Cardiac muscle cell (in vitro differentiated cells and primary cell): ENCODE results near the gene ADAMTS4. TPM values are rescaled to one million over a fixed set of nuclear protein-coding genes. Genes with fewer than 3 reads are reported as not detected.

Experiments used
- DNase-seq, 2 donors: peaks; one replicate each; pipeline versions ENCODE4 v3.0.0 to v3.0.0-alpha.2; 2010 to 2017; ENCODE audit warnings: low read depth in 1 of 2, low spot score in 1 of 2
- H3K27ac ChIP-seq: fragments of 200-600 bp; sonication (generic); 2 replicates; pipeline ENCODE4 v1.5.1; 2016
- H3K27me3 ChIP-seq: fragments of 200-600 bp; sonication (generic); 2 replicates; pipeline ENCODE4 v1.6.0; 2016; ENCODE audit warnings: control low read depth
- H3K36me3 ChIP-seq: fragments of 200-600 bp; sonication (generic); 2 replicates; pipeline ENCODE4 v1.5.1; 2016; ENCODE audit warnings: control low read depth
- H3K4me1 ChIP-seq: fragments of 200-600 bp; sonication (generic); 2 replicates; pipeline ENCODE4 v1.8.1; 2017; ENCODE audit warnings: low read depth, mild to moderate bottlenecking, mixed run types
- H3K4me3 ChIP-seq: fragments of 200-600 bp; sonication (generic); 2 replicates; pipeline ENCODE4 v1.5.1; 2016; ENCODE audit warnings: mild to moderate bottlenecking
- H3K9me3 ChIP-seq: fragments of 200-600 bp; sonication (generic); 2 replicates; pipeline ENCODE4 v1.5.1; 2017; ENCODE audit warnings: low read depth, mild to moderate bottlenecking, control low read depth
- polyA plus RNA-seq: library from polyadenylated mRNA; unstranded; fragments of >200 nt; fragmentation: Nextera tagmentation; extraction: Ambion mirVana; gene quantifications from 2 replicates; pipeline ENCODE4 v1.2.1, GENCODE V29; 2016
- total RNA-seq: library from RNA; depleted of rRNA; stranded (reverse); fragments of >200 nt; gene quantifications from 2 replicates; pipeline ENCODE4 v1.2.3, GENCODE V29; 2016
- TF ChIP-seq, protein P1 (sequence below): IDR thresholded peaks from 2 replicates; pipeline ENCODE4 v1.5.1; 2012; ENCODE audit warnings: low read depth, mild to moderate bottlenecking, low read length

Gene ADAMTS4
- total and polyA plus RNA-seq, 2 experiments from 2014 or later, result 1.9 to 4.0 TPM

DNA sequence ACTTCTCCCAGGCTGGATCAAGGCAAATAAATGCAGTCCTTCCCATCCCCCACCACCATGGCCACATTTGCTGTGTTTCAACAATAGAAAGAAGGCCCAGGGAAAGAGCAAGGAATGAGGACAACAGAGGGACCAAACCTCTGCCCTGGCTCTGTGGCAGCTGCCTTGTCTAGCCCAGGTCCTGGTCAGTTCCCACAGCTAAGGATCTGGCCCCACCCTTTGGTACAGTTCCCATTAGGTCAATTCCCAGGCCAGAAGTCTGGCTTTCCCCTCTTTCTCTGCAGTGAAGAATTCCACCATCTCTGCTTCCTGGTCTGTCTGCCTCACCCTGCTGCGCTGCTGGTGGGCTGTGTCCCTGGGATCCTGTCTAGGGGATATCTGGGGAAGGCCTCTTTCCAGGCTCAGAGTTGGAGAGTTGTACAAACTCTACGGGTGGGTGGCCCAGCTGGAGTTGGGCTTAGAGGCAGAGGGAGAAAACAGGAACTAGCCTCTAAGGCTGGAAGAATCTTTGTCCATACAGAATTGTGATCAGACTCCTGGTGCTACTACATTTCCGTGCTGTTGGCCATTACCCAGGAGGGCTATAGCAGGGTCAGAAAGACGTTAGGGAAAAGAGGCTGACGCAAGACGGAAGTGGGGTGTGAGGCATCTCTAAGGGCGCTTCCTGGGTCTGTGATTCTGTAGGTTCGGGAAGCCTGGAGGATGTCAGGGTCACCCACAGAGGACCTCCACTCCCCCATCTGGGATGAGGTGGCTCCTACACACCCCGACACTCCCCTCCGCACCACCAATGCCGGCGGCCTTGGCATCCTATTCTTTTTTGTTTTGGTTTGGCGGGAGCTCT lies 2.4 kb upstream of the ADAMTS4 start:
- peaks cover 19% of the 10 kb centered on the region for H3K4me1 ChIP-seq
- peaks cover 8% of the 10 kb centered on the region for H3K36me3 ChIP-seq
- DNase-seq, result peak in 1 of 2 donors; percentile 94
- TF ChIP-seq, protein P1, sequence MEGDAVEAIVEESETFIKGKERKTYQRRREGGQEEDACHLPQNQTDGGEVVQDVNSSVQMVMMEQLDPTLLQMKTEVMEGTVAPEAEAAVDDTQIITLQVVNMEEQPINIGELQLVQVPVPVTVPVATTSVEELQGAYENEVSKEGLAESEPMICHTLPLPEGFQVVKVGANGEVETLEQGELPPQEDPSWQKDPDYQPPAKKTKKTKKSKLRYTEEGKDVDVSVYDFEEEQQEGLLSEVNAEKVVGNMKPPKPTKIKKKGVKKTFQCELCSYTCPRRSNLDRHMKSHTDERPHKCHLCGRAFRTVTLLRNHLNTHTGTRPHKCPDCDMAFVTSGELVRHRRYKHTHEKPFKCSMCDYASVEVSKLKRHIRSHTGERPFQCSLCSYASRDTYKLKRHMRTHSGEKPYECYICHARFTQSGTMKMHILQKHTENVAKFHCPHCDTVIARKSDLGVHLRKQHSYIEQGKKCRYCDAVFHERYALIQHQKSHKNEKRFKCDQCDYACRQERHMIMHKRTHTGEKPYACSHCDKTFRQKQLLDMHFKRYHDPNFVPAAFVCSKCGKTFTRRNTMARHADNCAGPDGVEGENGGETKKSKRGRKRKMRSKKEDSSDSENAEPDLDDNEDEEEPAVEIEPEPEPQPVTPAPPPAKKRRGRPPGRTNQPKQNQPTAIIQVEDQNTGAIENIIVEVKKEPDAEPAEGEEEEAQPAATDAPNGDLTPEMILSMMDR, result no peak
- no peaks in the 10 kb centered on the region for H3K9me3 ChIP-seq
- H3K27ac ChIP-seq, result peak overlapping the region; percentile 92
- H3K4me3 ChIP-seq, result no peak overlapping the region
- no peaks in the 10 kb centered on the region for H3K27me3 ChIP-seq

DNA sequence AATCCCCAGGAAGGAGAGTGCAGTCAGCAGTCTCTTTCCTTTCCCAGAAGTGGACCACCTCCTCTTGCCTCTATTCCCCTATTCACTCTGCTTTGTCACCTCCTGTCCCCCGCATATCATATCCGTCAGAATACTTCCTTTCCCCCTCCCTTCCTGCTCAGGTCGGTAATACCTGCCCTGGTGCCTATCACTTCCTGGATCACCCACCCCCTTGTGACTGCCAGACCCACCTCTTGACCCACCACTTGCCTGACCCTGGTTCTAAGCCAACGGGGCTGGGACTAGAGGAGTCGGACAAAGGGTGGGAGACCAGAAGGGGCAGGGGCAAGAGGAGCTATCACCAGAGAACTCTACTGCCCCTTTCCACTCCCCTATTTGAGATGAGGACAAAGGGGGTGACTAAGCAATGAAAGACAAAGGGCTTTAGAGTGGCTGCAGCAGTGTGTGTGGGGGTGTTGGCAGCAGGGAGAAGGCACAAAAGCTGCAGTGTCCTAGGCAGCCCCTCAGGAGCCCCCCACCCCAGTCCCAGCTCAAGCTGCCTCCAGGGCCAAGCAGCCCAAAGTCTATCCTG lies 1.7 kb upstream of the ADAMTS4 start:
- TF ChIP-seq, protein P1, result no peak
- Histone ChIP-seq H3K27ac (no peak overlapping the region), H3K27me3 (no peaks in the 10 kb centered on the region), H3K9me3 (no peaks in the 10 kb centered on the region), H3K4me1 (peaks cover 19% of the 10 kb centered on the region), H3K4me3 (no peak overlapping the region), H3K36me3 (peaks cover 7% of the 10 kb centered on the region)
- DNase-seq, result peak in 1 of 2 donors; percentile 31

DNA sequence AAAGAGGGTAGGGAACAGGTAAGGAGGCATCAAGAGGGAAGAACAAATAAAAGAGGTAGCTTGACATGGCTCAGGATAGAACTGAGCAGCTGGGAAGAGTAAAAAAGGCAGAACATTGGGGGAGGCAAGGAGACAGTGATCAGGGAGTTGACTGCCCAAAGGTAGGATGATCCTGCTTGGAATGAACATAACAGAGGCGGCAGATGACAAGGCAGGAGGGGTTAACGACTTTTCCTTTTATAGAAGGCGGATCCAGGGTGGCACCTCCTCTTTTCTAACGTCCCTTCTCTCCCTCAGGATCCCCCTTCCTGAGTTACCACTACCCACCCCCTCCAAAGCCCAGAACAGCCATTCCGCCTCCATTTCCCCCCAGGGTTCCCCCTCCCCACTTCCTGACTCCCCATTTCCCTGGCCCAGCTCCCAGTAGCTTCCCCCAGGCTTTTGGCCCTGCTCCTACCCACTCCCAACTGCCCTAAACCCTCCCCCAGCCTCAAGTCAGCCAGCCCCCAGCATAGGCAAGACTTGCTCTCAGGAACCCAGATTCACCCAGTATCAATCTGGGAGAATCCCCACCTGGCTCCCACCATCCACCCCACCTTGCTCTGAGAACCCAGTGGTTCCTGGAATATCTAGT lies 769 bp upstream of the ADAMTS4 start:
- H3K9me3 ChIP-seq, result no peaks in the 10 kb centered on the region
- H3K27ac ChIP-seq, result no peak overlapping the region
- no peak overlapping the region for H3K4me3 ChIP-seq
- TF ChIP-seq, protein P1, result no peak
- peak in 1 of 2 donors; percentile 43 for DNase-seq
- peaks cover 19% of the 10 kb centered on the region for H3K4me1 ChIP-seq
- no peaks in the 10 kb centered on the region for H3K27me3 ChIP-seq
- peaks cover 6% of the 10 kb centered on the region for H3K36me3 ChIP-seq

DNA sequence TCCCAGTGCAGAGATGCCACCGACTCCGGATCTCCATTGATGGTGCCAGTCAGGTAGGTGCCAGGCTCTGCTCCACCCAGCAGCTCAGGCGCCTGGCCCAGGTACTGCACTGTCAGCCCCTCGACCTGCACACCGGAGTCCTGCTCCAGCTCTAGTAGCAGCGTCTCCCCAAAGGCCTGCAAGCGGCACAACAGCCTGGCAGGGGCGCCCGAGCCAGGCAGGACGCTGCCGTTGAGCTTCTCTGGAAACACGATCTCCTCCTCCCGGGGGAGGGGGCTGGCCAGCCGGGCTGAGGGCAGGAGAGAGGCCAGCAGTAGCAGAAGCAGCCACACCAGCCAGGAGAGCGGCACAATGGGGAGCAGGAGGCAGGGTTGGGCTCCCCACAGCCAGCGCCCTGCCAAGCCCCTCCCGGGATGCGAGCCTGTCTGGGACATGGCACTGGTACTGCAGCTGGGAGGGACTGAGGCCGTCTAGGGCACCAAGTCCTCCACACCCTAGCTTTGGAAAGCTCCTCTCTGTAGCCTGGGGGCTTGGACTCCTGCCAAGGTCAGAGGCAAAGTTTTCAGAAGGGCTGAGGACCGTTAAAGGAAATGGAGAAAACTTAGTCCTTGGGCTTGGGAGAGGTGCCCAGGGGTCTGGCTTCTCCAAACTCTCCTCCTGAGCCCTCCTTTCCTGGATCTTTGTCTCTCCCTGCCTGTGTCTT lies 509 bp downstream of the ADAMTS4 start:
- Histone ChIP-seq H3K4me3 (no peak overlapping the region), H3K27ac (peak overlapping the region; percentile 16), H3K9me3 (no peaks in the 10 kb centered on the region), H3K27me3 (no peaks in the 10 kb centered on the region), H3K36me3 (no peaks in the 10 kb centered on the region), H3K4me1 (peaks cover 19% of the 10 kb centered on the region)
- DNase-seq, result peak; percentile 57 to 81
- TF ChIP-seq, protein P1, result no peak

- no peak overlapping the region for H3K4me3 ChIP-seq
- peaks cover 19% of the 10 kb centered on the region for H3K4me1 ChIP-seq
Measured at GRCh38 chr1:161197560-161198193, 1.2 kb downstream of the ADAMTS4 start.

More at GRCh38 chr1:161197560-161198193, 1.2 kb downstream of the ADAMTS4 start:
- no peak for DNase-seq
- no peaks in the 10 kb centered on the region for H3K36me3 ChIP-seq
- no peaks in the 10 kb centered on the region for H3K27me3 ChIP-seq
- TF ChIP-seq, protein P1, result no peak
- no peak overlapping the region for H3K27ac ChIP-seq
- H3K9me3 ChIP-seq, result no peaks in the 10 kb centered on the region
